GM12874 (cell line): ENCODE measurements around the gene CHN1.

Experiments used
- TF ChIP-seq, protein P1 (sequence below): IDR thresholded peaks from 2 replicates; pipeline ENCODE4 v1.5.1; 2011; ENCODE audit warnings: low read depth, mild to moderate bottlenecking, control low read depth, low read length, moderate library complexity; ENCODE audit not compliant: insufficient read depth

The CHN1 gene

DNA sequence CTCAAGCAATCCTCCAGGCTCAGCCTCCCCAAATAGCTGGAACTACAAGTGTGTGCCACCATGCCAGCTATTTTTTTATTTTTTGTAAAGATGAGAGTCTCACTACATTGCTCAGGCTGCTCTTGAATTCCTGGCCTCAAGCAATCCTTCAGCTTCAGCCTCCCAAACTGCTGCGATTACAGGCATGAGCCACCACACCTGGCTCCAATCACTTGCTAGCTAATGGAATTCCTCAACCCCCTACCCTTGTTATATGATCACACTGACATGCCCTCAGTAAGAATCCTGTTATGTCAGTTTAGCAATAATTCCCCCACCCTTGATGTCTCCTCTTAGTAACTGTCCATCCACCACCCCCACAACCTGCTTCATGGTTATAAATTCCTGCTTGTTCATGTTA lies 12.3 kb downstream of the CHN1 start:
- TF ChIP-seq, protein P1, sequence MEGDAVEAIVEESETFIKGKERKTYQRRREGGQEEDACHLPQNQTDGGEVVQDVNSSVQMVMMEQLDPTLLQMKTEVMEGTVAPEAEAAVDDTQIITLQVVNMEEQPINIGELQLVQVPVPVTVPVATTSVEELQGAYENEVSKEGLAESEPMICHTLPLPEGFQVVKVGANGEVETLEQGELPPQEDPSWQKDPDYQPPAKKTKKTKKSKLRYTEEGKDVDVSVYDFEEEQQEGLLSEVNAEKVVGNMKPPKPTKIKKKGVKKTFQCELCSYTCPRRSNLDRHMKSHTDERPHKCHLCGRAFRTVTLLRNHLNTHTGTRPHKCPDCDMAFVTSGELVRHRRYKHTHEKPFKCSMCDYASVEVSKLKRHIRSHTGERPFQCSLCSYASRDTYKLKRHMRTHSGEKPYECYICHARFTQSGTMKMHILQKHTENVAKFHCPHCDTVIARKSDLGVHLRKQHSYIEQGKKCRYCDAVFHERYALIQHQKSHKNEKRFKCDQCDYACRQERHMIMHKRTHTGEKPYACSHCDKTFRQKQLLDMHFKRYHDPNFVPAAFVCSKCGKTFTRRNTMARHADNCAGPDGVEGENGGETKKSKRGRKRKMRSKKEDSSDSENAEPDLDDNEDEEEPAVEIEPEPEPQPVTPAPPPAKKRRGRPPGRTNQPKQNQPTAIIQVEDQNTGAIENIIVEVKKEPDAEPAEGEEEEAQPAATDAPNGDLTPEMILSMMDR, result no peak

DNA sequence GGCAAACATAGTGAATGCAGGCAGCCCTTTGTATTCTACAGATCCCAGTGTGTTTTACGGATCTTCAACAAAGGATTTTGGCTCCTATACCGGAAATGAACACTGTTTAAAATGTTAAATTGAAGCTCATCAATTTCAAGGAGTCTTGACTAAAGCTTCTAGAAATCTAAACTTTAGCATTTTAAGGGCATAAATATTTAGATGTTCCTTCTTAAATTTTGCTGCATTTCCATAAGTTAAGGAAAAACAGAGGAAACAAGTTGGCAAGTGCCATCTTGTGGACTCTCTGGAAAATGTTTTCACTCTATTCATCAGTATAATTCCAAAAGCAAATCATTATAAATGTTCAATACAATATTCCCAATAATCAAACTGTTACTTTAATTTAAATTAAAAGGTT lies 19.6 kb downstream of the CHN1 start:
- TF ChIP-seq, protein P1, result no peak

DNA sequence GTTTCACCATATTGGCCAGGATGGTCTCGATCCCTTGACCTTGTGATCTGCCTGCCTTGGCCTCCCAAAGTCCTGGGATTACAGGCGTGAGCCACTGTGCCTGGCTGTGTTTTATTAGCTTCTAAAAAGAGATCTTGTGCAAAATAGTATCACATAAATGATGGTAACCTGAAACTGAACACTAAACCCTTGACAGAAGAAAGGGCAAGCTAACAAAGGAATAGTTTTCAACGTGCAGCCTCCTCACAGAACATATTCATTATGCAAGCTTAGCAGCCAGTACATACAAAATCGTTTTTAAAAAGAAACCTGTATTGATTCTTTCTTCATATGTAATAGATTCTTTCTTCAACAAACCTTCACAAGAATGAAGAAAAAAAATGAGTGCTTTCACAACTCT lies 20.6 kb downstream of the CHN1 start:
- TF ChIP-seq, protein P1, result no peak

DNA sequence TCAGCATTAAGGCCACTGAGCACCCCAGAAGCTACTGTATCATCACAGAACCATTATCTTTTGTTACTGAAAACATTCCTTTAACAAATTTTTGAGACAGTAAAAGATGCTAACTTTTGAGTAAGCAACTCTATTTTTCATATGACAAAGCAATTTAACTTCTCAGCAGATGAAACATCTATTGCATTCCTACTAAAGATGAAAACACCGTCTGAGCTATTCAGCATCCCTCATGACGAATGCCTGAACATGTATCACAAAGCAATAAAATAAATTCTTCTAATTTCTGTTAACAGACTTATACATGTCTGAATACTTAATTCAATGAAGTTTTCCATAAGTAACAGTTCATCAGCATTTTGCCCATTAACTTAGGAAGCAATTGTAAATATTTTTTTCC lies 23.9 kb downstream of the CHN1 start:
- TF ChIP-seq, protein P1, result no peak

DNA sequence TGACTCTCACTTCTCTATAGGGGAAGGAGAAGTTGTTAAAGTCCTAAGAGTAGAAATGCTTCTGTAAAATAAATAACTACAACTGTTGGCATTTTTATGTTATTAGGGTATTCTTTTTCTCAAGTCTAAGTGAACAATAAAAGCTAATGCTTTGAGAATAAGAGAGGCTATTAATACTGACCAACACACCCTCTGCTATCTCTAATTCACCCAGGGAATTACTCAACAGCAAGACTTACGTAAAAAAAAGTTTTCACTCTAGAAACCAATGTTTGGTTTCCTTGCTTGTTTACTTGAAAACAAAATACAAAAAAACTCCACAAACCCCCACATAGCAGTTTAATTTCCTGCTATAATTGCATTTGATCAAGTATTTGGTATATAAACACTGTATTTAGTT lies 25.2 kb downstream of the CHN1 start:
- TF ChIP-seq, protein P1, result no peak

DNA sequence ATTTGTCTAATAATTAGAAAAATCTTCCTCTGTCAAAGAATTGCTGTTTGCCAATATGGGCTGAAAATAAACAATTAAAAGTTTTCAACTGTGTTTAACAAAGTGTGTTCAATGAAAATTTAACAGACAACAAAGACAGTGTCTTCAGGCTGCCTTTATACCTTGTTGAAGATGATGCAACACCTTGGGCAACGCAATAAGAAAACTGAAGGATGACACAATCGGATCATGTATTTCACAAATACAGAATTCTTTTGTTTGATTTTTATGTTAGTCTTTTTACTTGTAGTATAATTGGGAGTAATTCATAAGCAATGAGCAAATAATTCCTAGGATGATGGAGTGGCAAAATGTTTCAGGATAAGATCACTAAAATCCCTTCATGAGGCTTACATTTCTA lies 27.8 kb downstream of the CHN1 start:
- TF ChIP-seq, protein P1, result no peak

DNA sequence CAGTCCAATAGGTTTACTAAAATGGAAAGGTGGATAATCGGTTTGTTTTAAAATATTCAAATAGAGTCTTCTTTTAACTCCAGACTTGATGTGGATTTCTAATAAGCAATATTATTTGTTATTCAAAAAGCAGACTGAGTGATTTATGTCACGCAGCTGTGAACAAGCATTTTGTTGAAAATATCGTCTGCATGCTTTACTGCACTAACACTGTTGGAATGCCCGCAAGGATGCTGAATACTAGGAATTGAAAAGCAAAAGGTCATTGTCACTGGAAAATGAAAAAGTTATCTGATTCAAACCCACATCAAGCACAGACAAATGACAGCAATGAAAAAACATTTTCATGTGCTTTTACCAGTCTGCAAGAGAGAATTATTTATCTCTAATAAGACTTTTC lies 31.1 kb downstream of the CHN1 start:
- TF ChIP-seq, protein P1, result no peak

DNA sequence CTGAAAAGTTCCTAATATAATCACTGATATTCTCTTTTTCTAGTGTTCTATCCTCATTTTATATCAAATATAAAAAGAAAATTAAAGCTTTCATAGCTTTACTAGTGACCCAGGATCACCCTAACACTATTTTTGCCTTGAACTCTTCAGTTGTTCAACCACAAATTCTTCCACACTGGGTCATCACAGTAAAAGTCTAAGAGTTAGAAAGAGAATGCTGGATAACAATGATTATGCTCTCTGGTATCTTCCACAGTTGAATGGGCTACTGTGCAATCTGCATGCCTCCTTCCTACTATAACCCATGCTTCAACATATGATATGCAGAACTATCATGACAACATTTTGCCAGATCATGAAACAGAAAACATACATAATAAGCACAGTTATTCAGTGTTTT lies 32.3 kb downstream of the CHN1 start:
- TF ChIP-seq, protein P1, result no peak
